ENCODE measurements around the gene SHANK3.

GRCh38 chr22:50665212-50665611, 7.4 kb upstream of the SHANK3 start:
- TF ChIP-seq GATA3 (IDR thresholded peaks at IDR 0.05; ENCODE audit: low read depth, low read length) (no peak), GATA2 (IDR thresholded peaks at IDR 0.05; ENCODE audit: low read depth, low read length) (no peak)

Data from SH-SY5Y (cell line).